K562 (cell line): ENCODE results near the gene HIVEP1. TPM values are rescaled to one million over a fixed set of nuclear protein-coding genes. Genes with fewer than 3 reads are reported as not detected.

Source experiments
- ATAC-seq: fragments of 200-7000 bp; cut with Tn5 transposase; 3 replicates; pipeline ENCODE4 v1.9.1; 2020; ENCODE audit warnings: moderate library complexity
- BruUV-seq: library from RNA; stranded (reverse); fragments of 400-500 nt; replicated peaks from 2 replicates; lab custom pipeline; 2021; lab: Mats Ljungman, UMichigan
- CTCF ChIA-PET: fragments of 300-600 bp; formaldehyde crosslinking; extraction: SDS; loops from one replicate; lab custom pipeline; 2021; ENCODE audit warnings: low intra/inter-chr PET ratio; lab: Yijun Ruan, JAX
- POLR2A ChIA-PET: fragments of 300-600, 350-650 bp; sonication (Branson Sonifier 250); formaldehyde crosslinking; extraction: SDS; loops from one replicate; lab custom pipeline; 2021; ENCODE audit warnings: antibody characterized with exemption, inconsistent platforms; lab: Yijun Ruan, JAX
- DNase-seq, 4 experiments: peaks; one replicate each; pipeline versions ENCODE4 v3.0.0 to v3.0.0-alpha.2; 2011 to 2018; ENCODE audit warnings: low spot score in 3 of 4, mixed read lengths in 3 of 4; ENCODE audit errors: extremely low read depth in 1 of 4
- FAIRE-seq: peaks from 2 replicates; lab custom pipeline; 2011; peaks lifted over from hg19 to GRCh38; lab: Jason Lieb, UNC
- H2AFZ ChIP-seq: 2 replicates; pipeline ENCODE4 v1.6.0; 2011; ENCODE audit warnings: low read depth, low read length, control low read depth, inconsistent platforms
- H3K27ac ChIP-seq: fragments of 200-600 bp; 3 replicates; pipeline ENCODE4 v1.8.0; 2011; ENCODE audit warnings: low read depth, mild to moderate bottlenecking, control low read depth, inconsistent platforms, low read length, moderate library complexity, mixed read lengths; ENCODE audit errors: extremely low read depth
- H3K27me3 ChIP-seq, 2 experiments: fragments of 300-600 bp in 1 of 2; 2 replicates in 1 of 2; 3 replicates in 1 of 2; pipeline versions ENCODE4 v1.6.0 to v1.8.0; 2011; ENCODE audit warnings: inconsistent platforms in 2 of 2, low read length in 2 of 2, mild to moderate bottlenecking in 1 of 2, mixed read lengths in 1 of 2, moderate library complexity in 1 of 2; ENCODE audit not compliant: control insufficient read depth in 2 of 2, insufficient read depth in 2 of 2
- H3K36me3 ChIP-seq: fragments of 300-600 bp; 3 replicates; pipeline ENCODE4 v1.8.0; 2011; ENCODE audit warnings: mild to moderate bottlenecking, low read length, inconsistent platforms; ENCODE audit not compliant: control insufficient read depth, insufficient read depth
- H3K4me1 ChIP-seq, 2 experiments: fragments of 200-600 bp in 1 of 2; replicated peaks in 1 of 2; 2 replicates in 1 of 2; 3 replicates in 1 of 2; pipeline versions ENCODE4 v1.5.1 to v1.8.0; 2011; ENCODE audit warnings: inconsistent platforms in 2 of 2, low read length in 2 of 2, mild to moderate bottlenecking in 1 of 2, mixed read lengths in 1 of 2, moderate library complexity in 1 of 2; ENCODE audit not compliant: control insufficient read depth in 2 of 2, insufficient read depth in 2 of 2
- H3K4me2 ChIP-seq: 2 replicates; pipeline ENCODE4 v1.6.1; 2011; ENCODE audit warnings: low read length, control low read depth, inconsistent platforms, mixed read lengths; ENCODE audit not compliant: insufficient read depth
- H3K4me3 ChIP-seq: fragments of 200-600 bp; sonication (generic), shearing (Covaris generic); 2 replicates; pipeline ENCODE4 v1.5.1; 2016; ENCODE audit warnings: control low read depth, inconsistent platforms
- H3K79me2 ChIP-seq: fragments of 200-600 bp; 3 replicates; pipeline ENCODE4 v1.8.0; 2011; ENCODE audit warnings: low read length, inconsistent platforms; ENCODE audit not compliant: control insufficient read depth, insufficient read depth
- H3K9ac ChIP-seq, 2 experiments: 2 replicates each; pipeline versions ENCODE4 v1.6.0 to v1.6.1; 2011; ENCODE audit warnings: low read depth in 2 of 2, low read length in 2 of 2, control low read depth in 1 of 2, inconsistent platforms in 1 of 2, mild to moderate bottlenecking in 1 of 2, mixed read lengths in 1 of 2; ENCODE audit not compliant: insufficient read depth in 1 of 2
- H3K9me1 ChIP-seq: one replicate; pipeline ENCODE4 v1.6.0; 2011; ENCODE audit warnings: inconsistent platforms, mild to moderate bottlenecking, low read length, moderate library complexity; ENCODE audit not compliant: control insufficient read depth, insufficient read depth
- H3K9me3 ChIP-seq: replicated peaks from 2 replicates; pipeline ENCODE4 v1.5.1; 2011; ENCODE audit warnings: low read depth, low read length, inconsistent platforms; ENCODE audit not compliant: control insufficient read depth, insufficient read depth
- H4K20me1 ChIP-seq: replicated peaks from 2 replicates; pipeline ENCODE4 v1.6.1; 2011; ENCODE audit warnings: low read length, inconsistent platforms, mixed read lengths; ENCODE audit not compliant: control insufficient read depth, insufficient read depth
- FOXK2 ChIP-seq, 2 experiments: fragments of 450-650 bp; IDR thresholded peaks in 1 of 2; conservative IDR thresholded peaks in 1 of 2; 2 replicates each; pipeline ENCODE4 v1.6.1; 2016; ENCODE audit warnings: low read depth in 2 of 2, mild to moderate bottlenecking in 1 of 2
- MEF2A ChIP-seq: IDR thresholded peaks from 2 replicates; pipeline ENCODE4 v1.6.1; 2011; ENCODE audit warnings: low read depth, mild to moderate bottlenecking, low read length, moderate library complexity; ENCODE audit not compliant: control insufficient read depth
- MEIS2 ChIP-seq: fragments of 450-650 bp; IDR thresholded peaks from 2 replicates; pipeline ENCODE4 v1.6.1; 2014; ENCODE audit warnings: mild to moderate bottlenecking; ENCODE audit not compliant: partially characterized antibody
- SIX5 ChIP-seq, 2 experiments: IDR thresholded peaks; 2 replicates each; pipeline ENCODE4 v1.6.1; 2011; ENCODE audit warnings: low read length in 2 of 2, borderline replicate concordance in 1 of 2, low read depth in 1 of 2, mild to moderate bottlenecking in 1 of 2, moderate library complexity in 1 of 2; ENCODE audit not compliant: insufficient read depth in 1 of 2
- in situ Hi-C: fragments of 300-500 bp; cut with MboI; formaldehyde crosslinking; loops from 4 replicates; pipeline ENCODE4 v1.15.0; 2018; ENCODE audit warnings: inconsistent platforms, mixed read lengths
- intact Hi-C: fragments of 100-400 bp; cut with micrococcal nuclease; formaldehyde crosslinking; loops from 2 replicates; pipeline ENCODE4 v1.14.2; 2022
- polyA plus RNA-seq, 8 experiments: library from polyadenylated mRNA; depleted of rRNA in 4 of 8; stranded (reverse) in 5 of 8; unstranded in 3 of 8; fragments of >200 nt; fragmentation: Nextera tagmentation in 2 of 8; fragmentation: Illumina TruSeq in 1 of 8; extraction: Ambion mirVana in 2 of 8; extraction: Trizol in 1 of 8; gene quantifications; 2 replicates each; pipeline versions ENCODE4 v1.2.1 to v1.2.3, GENCODE V29; 2011 to 2014; ENCODE audit warnings: inconsistent platforms in 1 of 8, missing spikeins in 1 of 8
- total RNA-seq, 7 experiments: library from RNA; depleted of rRNA in 6 of 7; stranded (reverse); fragments of >200 nt in 6 of 7; fragmentation: Illumina TruSeq in 2 of 7; extraction: Trizol in 2 of 7; gene quantifications; 2 replicates each; pipeline versions ENCODE4 v1.2.1 to v1.2.3, GENCODE V29; 2011 to 2021; ENCODE audit warnings: low replicate concordance in 1 of 7

HIVEP1 gene
- total and polyA plus RNA-seq, 9 of the 15 experiments (the other 6 are each of a cell fraction or from before 2014, with no cell fraction given) = 6.0 to 33.3 (median 21.7) TPM

DNA sequence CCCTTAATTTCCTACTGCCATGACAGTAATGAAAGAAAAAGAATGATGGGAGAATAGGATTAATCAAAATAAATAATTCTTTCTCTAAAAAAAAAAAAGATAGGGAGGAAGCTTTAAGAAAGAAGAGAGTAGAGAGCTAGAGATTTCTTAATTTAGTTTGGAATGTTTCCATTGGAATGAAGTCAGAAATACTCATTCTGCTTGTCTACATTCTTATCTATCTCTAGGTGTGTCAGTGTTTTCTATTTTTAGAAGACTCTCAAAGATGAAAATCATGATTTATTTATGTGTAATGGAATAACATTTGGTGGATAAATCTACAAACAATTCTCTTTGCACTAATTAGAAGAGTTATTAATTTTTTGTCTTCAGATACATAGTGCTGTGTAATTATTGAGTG lies 38.0 kb upstream of the HIVEP1 start:
- ATAC-seq (no peak), FAIRE-seq (no peak), DNase-seq (no peak)
- H4K20me1 ChIP-seq = no peaks in the 10 kb centered on the region
- no peaks in the 10 kb centered on the region for H3K79me2 ChIP-seq
- H3K9me3 ChIP-seq = peaks cover 3% of the 10 kb centered on the region; the same call in 1 of the 2 replicates
- no peaks in the 10 kb centered on the region for H3K36me3 ChIP-seq
- TF ChIP-seq MEF2A (peak; percentile 50; the same call in 1 of the 2 replicates), FOXK2 (conservative IDR thresholded peaks at IDR 0.05 in 1 of 2, IDR thresholded peaks at IDR 0.05 in 1 of 2; ENCODE audit: low read depth in 2 of 2) (no peak), MEIS2 (no peak), SIX5 (IDR thresholded peaks at IDR 0.05; ENCODE audit: borderline replicate concordance in 1 of 2, insufficient read depth in 1 of 2, low read depth in 1 of 2, low read length in 2 of 2) (no peak)
- H3K27ac ChIP-seq = no peak overlapping the region
- no peak overlapping the region for H3K4me3 ChIP-seq
- CTCF ChIA-PET = no interaction called here
- peaks cover 3 to 26% of the 10 kb centered on the region in 2 experiments; a peak in 4 of 5 replicates for H3K4me1 ChIP-seq
- in situ Hi-C loops = no loop called here
- no peak overlapping the region for H3K4me2 ChIP-seq
- H3K9me1 ChIP-seq = no peaks in the 10 kb centered on the region
- POLR2A ChIA-PET = interaction anchor here (0.8 to 1.6 kb wide), 2 partner anchors 12 to 286 kb away, joined by 3 to 4 read pairs; no protein-coding TSS in a partner anchor
- no peak overlapping the region for H2AFZ ChIP-seq
- H3K9ac ChIP-seq = no peak overlapping the region
- H3K27me3 ChIP-seq = no peaks in the 10 kb centered on the region
- no TSS peak for BruUV-seq
- intact Hi-C loops = no loop called here
